Natural killer cell (primary cell): ENCODE data around the gene UBA6. TPM values are rescaled to one million over a fixed set of nuclear protein-coding genes. Genes with fewer than 3 reads are reported as not detected.

ENCODE experiments used
- ATAC-seq, 3 donors: fragments of 150-1000 bp in 2 of 3; fragments of 200-7000 bp in 1 of 3; cut with Tn5 transposase; 1 replicate in 1 of 3; 2 replicates in 2 of 3; pipeline ENCODE4 v1.10.0; 2021; ENCODE audit warnings: mild to moderate bottlenecking in 2 of 3, moderate library complexity in 2 of 3
- DNase-seq, 2 donors: peaks; one replicate each; pipeline versions ENCODE4 v3.0.0 to v3.0.0-alpha.2; 2013 to 2021; ENCODE audit warnings: mixed read lengths in 1 of 2
- H3K27ac ChIP-seq: one replicate; pipeline ENCODE4 v1.5.1; 2013; ENCODE audit warnings: mild to moderate bottlenecking, low read length
- H3K27me3 ChIP-seq: one replicate; pipeline ENCODE4 v1.6.1; 2013; ENCODE audit warnings: low read length; ENCODE audit not compliant: control insufficient read depth, insufficient read depth
- H3K36me3 ChIP-seq: one replicate; pipeline ENCODE4 v1.6.1; 2013; ENCODE audit warnings: low read length; ENCODE audit not compliant: control insufficient read depth, insufficient read depth
- H3K4me1 ChIP-seq: one replicate; pipeline ENCODE4 v1.6.1; 2013; ENCODE audit warnings: low read length; ENCODE audit not compliant: control insufficient read depth, insufficient read depth
- H3K4me3 ChIP-seq: one replicate; pipeline ENCODE4 v1.5.1; 2013; ENCODE audit warnings: low read length
- H3K9me3 ChIP-seq: one replicate; pipeline ENCODE4 v1.6.1; 2013; ENCODE audit warnings: low read length; ENCODE audit not compliant: control insufficient read depth, insufficient read depth
- H3K27ac Mint-ChIP-seq, 2 donors: one replicate each; pipeline ENCODE4 v1.8.0; 2022; ENCODE audit warnings: mild to moderate bottlenecking in 2 of 2, mixed read lengths in 2 of 2, moderate library complexity in 1 of 2
- H3K27me3 Mint-ChIP-seq, 2 donors: one replicate each; pipeline ENCODE4 v1.8.0; 2022; ENCODE audit warnings: low read depth in 2 of 2, mixed read lengths in 2 of 2
- H3K36me3 Mint-ChIP-seq: one replicate; pipeline ENCODE4 v1.8.0; 2022; ENCODE audit warnings: mixed read lengths
- H3K4me1 Mint-ChIP-seq, 2 donors: one replicate each; pipeline ENCODE4 v1.8.0; 2022; ENCODE audit warnings: mixed read lengths in 2 of 2
- H3K4me3 Mint-ChIP-seq: one replicate; pipeline ENCODE4 v1.8.0; 2022; ENCODE audit warnings: mild to moderate bottlenecking, moderate library complexity, mixed read lengths
- H3K9me3 Mint-ChIP-seq, 2 donors: one replicate each; pipeline ENCODE4 v1.8.0; 2022; ENCODE audit warnings: mixed read lengths in 2 of 2
- WGBS: methylation state at CpG from one replicate; pipeline ENCODE4 v1.1.7; 2013; ENCODE audit warnings: missing lambda C conversion rate; ENCODE audit not compliant: insufficient coverage; 5-methylcytosine and 5-hydroxymethylcytosine counted together
- intact Hi-C: fragments of 100-400 bp; cut with micrococcal nuclease; formaldehyde crosslinking; loops from one replicate; pipeline ENCODE4 v1.14.2; 2022
- total RNA-seq, 4 donors: library from RNA; stranded (reverse); fragments of 120-200 nt in 1 of 4; gene quantifications; one replicate each; pipeline versions ENCODE4 v1.2.3 to v1.2.4, GENCODE V29; 2013 to 2022
- TF ChIP-seq, protein P1 (sequence below): fragments of 200-600 bp; IDR thresholded peaks from one replicate; pipeline ENCODE4 v1.8.0; 2022; ENCODE audit warnings: antibody characterized with exemption

The UBA6 gene
- total RNA-seq, 3 donors from 2014 or later (not counting 1 experiment from before 2014, with no cell fraction given) = 54.3 to 77.7 (median 55.3) TPM

DNA sequence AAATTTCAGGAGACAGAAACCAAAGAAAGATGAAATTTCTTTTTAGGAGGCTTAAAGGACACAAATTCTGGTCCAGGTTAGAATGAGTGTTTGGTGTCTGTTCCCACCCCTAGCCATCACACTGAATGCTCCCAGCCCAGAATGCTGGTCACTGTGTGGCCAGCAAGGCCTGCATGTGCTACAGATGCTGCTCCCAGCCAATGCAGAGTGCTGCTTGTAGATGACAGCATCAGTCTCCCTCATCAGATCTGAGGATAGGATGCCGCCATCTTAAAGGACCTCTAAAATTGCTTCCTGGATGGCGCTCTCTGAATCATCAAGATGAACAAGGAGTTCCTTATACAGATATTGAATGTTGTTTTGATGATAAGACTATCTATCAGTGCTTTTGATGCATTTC lies 17.9 kb upstream of the UBA6 start:
- no peaks in the 10 kb centered on the region for H3K27me3 ChIP-seq
- H3K4me3 ChIP-seq = no peak overlapping the region
- TF ChIP-seq, protein P1, sequence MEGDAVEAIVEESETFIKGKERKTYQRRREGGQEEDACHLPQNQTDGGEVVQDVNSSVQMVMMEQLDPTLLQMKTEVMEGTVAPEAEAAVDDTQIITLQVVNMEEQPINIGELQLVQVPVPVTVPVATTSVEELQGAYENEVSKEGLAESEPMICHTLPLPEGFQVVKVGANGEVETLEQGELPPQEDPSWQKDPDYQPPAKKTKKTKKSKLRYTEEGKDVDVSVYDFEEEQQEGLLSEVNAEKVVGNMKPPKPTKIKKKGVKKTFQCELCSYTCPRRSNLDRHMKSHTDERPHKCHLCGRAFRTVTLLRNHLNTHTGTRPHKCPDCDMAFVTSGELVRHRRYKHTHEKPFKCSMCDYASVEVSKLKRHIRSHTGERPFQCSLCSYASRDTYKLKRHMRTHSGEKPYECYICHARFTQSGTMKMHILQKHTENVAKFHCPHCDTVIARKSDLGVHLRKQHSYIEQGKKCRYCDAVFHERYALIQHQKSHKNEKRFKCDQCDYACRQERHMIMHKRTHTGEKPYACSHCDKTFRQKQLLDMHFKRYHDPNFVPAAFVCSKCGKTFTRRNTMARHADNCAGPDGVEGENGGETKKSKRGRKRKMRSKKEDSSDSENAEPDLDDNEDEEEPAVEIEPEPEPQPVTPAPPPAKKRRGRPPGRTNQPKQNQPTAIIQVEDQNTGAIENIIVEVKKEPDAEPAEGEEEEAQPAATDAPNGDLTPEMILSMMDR = no peak
- no peak overlapping the region for H3K27ac Mint-ChIP-seq
- H3K9me3 Mint-ChIP-seq = no peaks in the 10 kb centered on the region
- no peaks in the 10 kb centered on the region for H3K4me1 ChIP-seq
- 100% methylated on average over 2 of the region's 2 CpGs for WGBS
- H3K36me3 ChIP-seq = peaks cover 3% of the 10 kb centered on the region
- no peaks in the 10 kb centered on the region for H3K9me3 ChIP-seq
- no peak overlapping the region for H3K27ac ChIP-seq
- H3K27me3 Mint-ChIP-seq = no peaks in the 10 kb centered on the region
- no peak overlapping the region for H3K4me3 Mint-ChIP-seq
- H3K4me1 Mint-ChIP-seq = peaks cover 0 to 1% of the 10 kb centered on the region in 2 donors
- ATAC-seq = no peak
- no peaks in the 10 kb centered on the region for H3K36me3 Mint-ChIP-seq
- intact Hi-C loops = no loop called here
- DNase-seq = no peak

DNA sequence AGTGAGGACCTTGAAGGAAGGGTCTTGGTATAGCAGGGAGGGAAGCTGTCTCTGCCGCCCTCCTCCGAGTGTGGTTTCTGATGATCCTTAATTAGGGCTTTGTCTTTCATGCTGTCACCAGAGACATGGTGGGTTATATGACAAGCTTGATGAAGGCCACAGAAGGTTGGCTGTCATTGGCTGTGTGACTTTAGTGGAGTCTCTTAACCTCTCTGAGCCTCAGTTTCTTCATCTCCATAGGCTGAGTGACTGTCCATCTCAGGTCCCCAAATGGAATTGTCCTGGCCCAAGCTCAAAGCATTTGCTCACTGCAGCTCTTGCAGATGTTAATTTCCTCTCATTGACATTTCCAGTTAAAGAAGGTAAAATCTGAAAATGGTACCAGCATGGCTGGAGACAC lies 16.6 kb upstream of the UBA6 start:
- Histone ChIP-seq H3K4me1 (no peaks in the 10 kb centered on the region), H3K27ac (no peak overlapping the region), H3K9me3 (no peaks in the 10 kb centered on the region), H3K4me3 (no peak overlapping the region), H3K36me3 (peaks cover 3% of the 10 kb centered on the region), H3K27me3 (no peaks in the 10 kb centered on the region)
- H3K27ac Mint-ChIP-seq = no peak overlapping the region
- H3K4me3 Mint-ChIP-seq = no peak overlapping the region
- intact Hi-C loops = no loop called here
- WGBS = 97% methylated on average over 2 of the region's 2 CpGs
- no peaks in the 10 kb centered on the region for H3K36me3 Mint-ChIP-seq
- peaks cover 0 to 7% of the 10 kb centered on the region in 2 donors for H3K4me1 Mint-ChIP-seq
- DNase-seq (no peak), ATAC-seq (no peak)
- no peaks in the 10 kb centered on the region for H3K9me3 Mint-ChIP-seq
- H3K27me3 Mint-ChIP-seq = no peaks in the 10 kb centered on the region
- TF ChIP-seq, protein P1 = no peak

DNA sequence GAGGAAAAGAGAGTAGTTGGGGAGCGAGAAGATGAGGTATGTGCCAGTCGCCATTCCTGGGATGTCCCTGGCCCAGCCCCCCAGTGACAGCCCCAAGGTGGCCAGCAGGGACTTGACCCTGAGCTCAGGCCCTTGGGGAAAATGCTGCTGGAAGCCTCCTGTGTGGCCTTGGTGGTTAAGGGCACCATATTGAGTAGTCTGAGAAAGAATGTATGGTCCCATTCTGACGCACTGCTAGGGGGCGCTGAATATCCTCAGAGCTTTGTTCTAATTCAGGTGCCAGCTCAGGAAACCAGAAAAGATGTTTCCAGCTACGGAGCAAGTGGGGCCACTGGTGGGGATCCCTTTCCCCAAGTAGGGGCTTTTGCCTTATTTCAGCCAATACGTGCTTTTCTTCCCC lies 14.0 kb upstream of the UBA6 start:
- H3K9me3 ChIP-seq = no peaks in the 10 kb centered on the region
- H3K4me3 ChIP-seq = no peak overlapping the region
- H3K27me3 ChIP-seq = no peaks in the 10 kb centered on the region
- no peak overlapping the region for H3K4me3 Mint-ChIP-seq
- no peaks in the 10 kb centered on the region for H3K9me3 Mint-ChIP-seq
- no peaks in the 10 kb centered on the region for H3K36me3 Mint-ChIP-seq
- DNase-seq (no peak), ATAC-seq (no peak)
- intact Hi-C loops = no loop called here
- H3K27ac Mint-ChIP-seq = no peak overlapping the region
- no peaks in the 10 kb centered on the region for H3K4me1 ChIP-seq
- TF ChIP-seq, protein P1 = no peak
- no peaks in the 10 kb centered on the region for H3K36me3 ChIP-seq
- H3K27me3 Mint-ChIP-seq = no peaks in the 10 kb centered on the region
- peaks cover 0 to 17% of the 10 kb centered on the region in 2 donors for H3K4me1 Mint-ChIP-seq
- 98% methylated on average over 6 of the region's 6 CpGs for WGBS
- no peak overlapping the region for H3K27ac ChIP-seq

DNA sequence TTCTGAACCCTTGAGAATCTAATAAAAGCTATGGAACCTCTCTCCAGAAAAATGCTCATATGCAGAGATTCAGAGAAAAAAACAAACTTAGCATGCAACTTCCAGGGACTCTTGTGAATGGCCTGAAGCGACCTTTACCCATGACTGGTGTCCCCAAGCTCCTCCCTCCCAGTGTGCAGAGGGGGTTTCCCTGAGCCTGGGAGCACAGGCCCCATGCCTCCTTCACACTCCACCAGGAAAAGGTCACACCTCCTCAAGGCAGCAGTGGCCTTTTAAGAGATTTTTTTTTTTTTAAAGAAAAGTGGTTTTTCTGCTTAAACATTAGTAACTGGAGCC lies 13.3 kb upstream of the UBA6 start:
- Mint-ChIP-seq H3K27me3 (no peaks in the 10 kb centered on the region), H3K9me3 (no peaks in the 10 kb centered on the region), H3K4me1 (peaks cover 0 to 22% of the 10 kb centered on the region in 2 donors), H3K36me3 (no peaks in the 10 kb centered on the region), H3K27ac (peak overlapping the region; percentile 23 to 58), H3K4me3 (no peak overlapping the region)
- H3K27ac ChIP-seq = no peak overlapping the region
- no peaks in the 10 kb centered on the region for H3K27me3 ChIP-seq
- no peak overlapping the region for H3K4me3 ChIP-seq
- ATAC-seq (peak in 1 of 3 donors; percentile 44), DNase-seq (no peak)
- 87% methylated on average over 1 of the region's 1 CpG for WGBS
- intact Hi-C loops = no loop called here
- TF ChIP-seq, protein P1 = no peak
- H3K4me1 ChIP-seq = no peaks in the 10 kb centered on the region
- H3K9me3 ChIP-seq = no peaks in the 10 kb centered on the region
- no peaks in the 10 kb centered on the region for H3K36me3 ChIP-seq
